DLD1 (cell line): Measurements from ENCODE around the gene SMYD3.
"Not testable (repeated sequence)": the region's sequence is repeated elsewhere in the genome, so short reads cannot be mapped to it uniquely, and the experiment has no call there.

Experiments used
- in situ Hi-C: cut with HindIII; loops from 2 replicates; pipeline ENCODE4 v1.10.0; 2017; ENCODE audit warnings: low sequenced_read_pairs

Gene SMYD3

GRCh38 chr1:246080031-246080430, 427.0 kb downstream of the SMYD3 start:
- in situ Hi-C loops = no loop called here

- in situ Hi-C loops = no loop called here
Observed at GRCh38 chr1:246078888-246079252, 428.2 kb downstream of the SMYD3 start.

- in situ Hi-C loops = no loop called here
Observed at GRCh38 chr1:246078126-246078887, 428.8 kb downstream of the SMYD3 start.

GRCh38 chr1:246077476-246077875, 429.6 kb downstream of the SMYD3 start:
- in situ Hi-C loops = no loop called here

GRCh38 chr1:246074421-246074820, 432.7 kb downstream of the SMYD3 start:
- in situ Hi-C loops = no loop called here

GRCh38 chr1:246072456-246072955, 434.6 kb downstream of the SMYD3 start:
- in situ Hi-C loops = no loop called here

GRCh38 chr1:246071981-246072380, 435.1 kb downstream of the SMYD3 start:
- in situ Hi-C loops = not testable (repeated sequence)

GRCh38 chr1:246071561-246071960, 435.5 kb downstream of the SMYD3 start:
- in situ Hi-C loops = not testable (repeated sequence)

GRCh38 chr1:246069581-246069980, 437.5 kb downstream of the SMYD3 start:
- in situ Hi-C loops = no loop called here

GRCh38 chr1:246068619-246069509, 438.2 kb downstream of the SMYD3 start:
- in situ Hi-C loops = no loop called here

- in situ Hi-C loops = no loop called here
Observed at GRCh38 chr1:246068217-246068512, 438.9 kb downstream of the SMYD3 start.

- in situ Hi-C loops = no loop called here
Observed at GRCh38 chr1:246067432-246068216, 439.5 kb downstream of the SMYD3 start.

- in situ Hi-C loops = no loop called here
Observed at GRCh38 chr1:246066573-246066972, 440.5 kb downstream of the SMYD3 start.

- in situ Hi-C loops = no loop called here
Observed at GRCh38 chr1:246065592-246065991, 441.5 kb downstream of the SMYD3 start.

- in situ Hi-C loops = no loop called here
Observed at GRCh38 chr1:246064891-246065290, 442.2 kb downstream of the SMYD3 start.

- in situ Hi-C loops = no loop called here
Observed at GRCh38 chr1:246063013-246063616, 444.0 kb downstream of the SMYD3 start.

- in situ Hi-C loops = no loop called here
Observed at GRCh38 chr1:246058466-246058865, 448.6 kb downstream of the SMYD3 start.

- in situ Hi-C loops = no loop called here
Observed at GRCh38 chr1:246052603-246053002, 454.5 kb downstream of the SMYD3 start.

- in situ Hi-C loops = no loop called here
Observed at GRCh38 chr1:246051909-246052518, 455.1 kb downstream of the SMYD3 start.

- in situ Hi-C loops = no loop called here
Observed at GRCh38 chr1:246048693-246049092, 458.4 kb downstream of the SMYD3 start.
